ENCODE data around the gene BCAS4.

The BCAS4 gene

DNA sequence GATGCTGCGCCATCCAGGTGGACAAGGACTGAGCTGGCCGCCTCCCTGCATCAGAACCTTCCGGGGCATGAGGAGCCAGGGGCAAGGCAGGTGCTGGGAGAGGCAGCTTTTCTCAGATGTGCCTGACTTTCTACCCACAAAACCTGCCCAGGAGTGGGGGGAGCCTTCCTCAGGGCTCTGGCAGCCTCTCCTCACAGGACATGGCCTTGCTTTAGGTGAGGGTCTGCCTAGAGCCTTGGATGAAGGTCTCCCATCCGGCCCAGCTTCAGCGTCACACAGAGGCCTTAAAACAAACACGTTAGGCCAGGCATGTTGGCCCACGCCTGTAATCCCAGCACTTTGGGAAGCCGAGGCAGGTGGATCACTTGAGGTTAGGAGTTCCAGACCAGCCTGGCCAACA, 7.4 kb downstream of the BCAS4 start:
- peaks cover 45% of the 10 kb centered on the region for H3K4me1 Mint-ChIP-seq (ENCODE audit: low read depth)
- H3K27me3 Mint-ChIP-seq = no peaks in the 10 kb centered on the region
- no peak overlapping the region for H3K4me3 Mint-ChIP-seq
- no peaks in the 10 kb centered on the region for H3K9me3 Mint-ChIP-seq (ENCODE audit: low read depth)
- no peaks in the 10 kb centered on the region for H3K36me3 Mint-ChIP-seq
- peak overlapping the region; percentile 41 for H3K27ac Mint-ChIP-seq

DNA sequence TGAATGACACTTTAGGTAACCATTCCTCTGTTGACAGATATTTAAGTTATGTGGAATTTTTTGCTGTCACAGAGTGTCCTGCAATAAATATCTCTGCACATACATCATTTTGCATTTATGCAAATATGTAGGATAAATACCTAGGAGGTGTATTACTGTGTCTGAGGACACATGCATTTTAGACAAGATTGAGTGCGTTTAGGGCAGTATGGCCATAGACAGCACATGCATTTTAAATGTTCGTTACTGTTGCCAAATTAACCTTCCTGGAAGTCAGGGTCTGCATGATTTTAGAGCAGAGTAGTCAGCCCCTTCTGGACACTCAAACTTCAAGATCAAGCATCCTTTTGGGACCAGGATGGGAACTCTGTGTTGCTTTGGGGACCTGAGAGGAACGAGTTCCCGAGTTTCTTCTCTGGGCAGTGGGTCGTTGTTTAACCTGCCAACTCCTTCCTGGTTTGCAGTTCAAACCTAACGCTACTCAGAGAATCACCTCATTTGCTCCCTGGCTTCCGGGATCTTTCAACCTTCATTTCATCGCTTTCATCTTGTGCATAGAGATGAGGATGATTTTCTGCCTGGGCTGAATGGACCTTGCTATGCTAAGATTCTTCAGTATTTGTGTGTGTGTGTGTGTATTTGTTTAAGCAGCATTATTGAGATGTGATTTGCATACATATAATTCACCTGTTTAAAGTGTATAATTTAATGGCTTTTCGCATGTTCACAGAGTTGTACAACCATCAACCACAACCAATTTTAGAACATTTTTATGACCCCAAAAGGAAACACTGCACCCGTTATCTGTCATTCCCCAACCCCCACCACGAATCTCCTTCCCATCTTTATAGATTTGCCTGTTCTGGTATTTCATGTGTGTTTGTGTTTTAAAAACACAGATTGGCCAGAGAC, 9.8 kb downstream of the BCAS4 start:
- Mint-ChIP-seq H3K4me3 (peak overlapping the region; percentile 73), H3K9me3 (ENCODE audit: low read depth) (no peaks in the 10 kb centered on the region), H3K27me3 (no peaks in the 10 kb centered on the region), H3K27ac (peak overlapping the region; percentile 95), H3K36me3 (no peaks in the 10 kb centered on the region), H3K4me1 (ENCODE audit: low read depth) (peaks cover 51% of the 10 kb centered on the region)

GRCh38 chr20:50805349-50805684, 10.5 kb downstream of the BCAS4 start:
- Mint-ChIP-seq H3K4me1 (ENCODE audit: low read depth) (peaks cover 52% of the 10 kb centered on the region), H3K36me3 (no peaks in the 10 kb centered on the region), H3K4me3 (peak overlapping the region; percentile 73), H3K27me3 (no peaks in the 10 kb centered on the region), H3K9me3 (ENCODE audit: low read depth) (no peaks in the 10 kb centered on the region), H3K27ac (peak overlapping the region; percentile 95)

GRCh38 chr20:50806126-50806768, 11.4 kb downstream of the BCAS4 start:
- H3K27ac Mint-ChIP-seq = peak overlapping the region; percentile 95
- H3K36me3 Mint-ChIP-seq = no peaks in the 10 kb centered on the region
- H3K4me1 Mint-ChIP-seq (ENCODE audit: low read depth) = peaks cover 56% of the 10 kb centered on the region
- H3K4me3 Mint-ChIP-seq = no peak overlapping the region
- no peaks in the 10 kb centered on the region for H3K9me3 Mint-ChIP-seq (ENCODE audit: low read depth)
- no peaks in the 10 kb centered on the region for H3K27me3 Mint-ChIP-seq

- Mint-ChIP-seq H3K36me3 (no peaks in the 10 kb centered on the region), H3K4me1 (ENCODE audit: low read depth) (peaks cover 59% of the 10 kb centered on the region), H3K27me3 (no peaks in the 10 kb centered on the region), H3K9me3 (ENCODE audit: low read depth) (no peaks in the 10 kb centered on the region), H3K4me3 (no peak overlapping the region), H3K27ac (peak overlapping the region; percentile 76)
These were observed 15.2 kb downstream of the BCAS4 start for GRCh38 chr20:50810063-50810462.

DNA sequence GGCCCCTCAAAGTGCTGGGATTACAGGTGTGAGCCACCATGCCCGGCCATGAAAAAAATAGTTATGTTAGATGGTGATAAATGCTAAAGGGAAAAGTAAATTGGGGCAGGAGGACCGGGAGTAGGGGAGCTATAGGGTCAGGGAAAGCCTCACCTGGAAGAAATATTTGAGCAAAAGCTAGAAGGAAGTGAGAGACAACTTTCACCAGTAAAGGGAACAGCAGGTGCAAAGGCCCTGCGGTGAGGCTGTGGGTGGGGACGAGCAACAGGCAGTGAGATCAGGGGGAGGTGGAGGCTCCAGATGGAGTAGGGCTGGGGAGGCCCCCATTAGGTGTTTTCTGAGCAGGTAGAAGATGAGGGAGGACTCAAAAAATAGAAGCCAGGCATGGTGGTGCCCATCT, 16.0 kb downstream of the BCAS4 start:
- peaks cover 59% of the 10 kb centered on the region for H3K4me1 Mint-ChIP-seq (ENCODE audit: low read depth)
- peaks cover 2% of the 10 kb centered on the region for H3K36me3 Mint-ChIP-seq
- H3K27ac Mint-ChIP-seq = no peak overlapping the region
- H3K4me3 Mint-ChIP-seq = peak overlapping the region; percentile 20
- no peaks in the 10 kb centered on the region for H3K27me3 Mint-ChIP-seq
- H3K9me3 Mint-ChIP-seq (ENCODE audit: low read depth) = no peaks in the 10 kb centered on the region

DNA sequence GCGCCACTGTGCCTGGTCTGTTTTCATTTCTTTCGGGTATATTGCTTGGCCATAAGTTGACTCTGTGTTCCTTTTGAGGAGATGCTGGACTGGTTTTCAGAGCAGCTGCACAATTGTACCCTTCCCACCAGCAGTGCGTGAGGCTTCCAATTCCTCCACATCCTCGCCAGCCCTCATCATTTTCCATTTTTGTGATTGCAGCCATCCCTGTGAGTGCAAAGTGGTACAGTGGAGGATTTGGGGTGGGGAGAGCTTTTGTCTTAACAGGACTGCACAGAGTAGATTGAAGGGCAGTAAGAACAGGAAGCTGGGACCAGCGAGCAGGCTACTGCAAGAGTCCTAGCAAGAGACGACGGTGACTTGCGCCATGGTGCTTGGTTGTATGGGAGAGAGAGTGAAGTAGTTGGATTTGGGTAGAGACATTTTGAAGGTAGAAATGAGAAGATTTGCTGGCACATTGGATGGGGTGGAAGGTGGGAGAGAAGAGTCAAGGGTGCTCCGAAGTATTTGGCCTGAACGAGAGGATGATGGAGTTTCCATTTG, 18.3 kb downstream of the BCAS4 start:
- H3K27ac Mint-ChIP-seq = peak overlapping the region; percentile 59
- peaks cover 2% of the 10 kb centered on the region for H3K36me3 Mint-ChIP-seq
- no peak overlapping the region for H3K4me3 Mint-ChIP-seq
- peaks cover 71% of the 10 kb centered on the region for H3K4me1 Mint-ChIP-seq (ENCODE audit: low read depth)
- no peaks in the 10 kb centered on the region for H3K9me3 Mint-ChIP-seq (ENCODE audit: low read depth)
- no peaks in the 10 kb centered on the region for H3K27me3 Mint-ChIP-seq

DNA sequence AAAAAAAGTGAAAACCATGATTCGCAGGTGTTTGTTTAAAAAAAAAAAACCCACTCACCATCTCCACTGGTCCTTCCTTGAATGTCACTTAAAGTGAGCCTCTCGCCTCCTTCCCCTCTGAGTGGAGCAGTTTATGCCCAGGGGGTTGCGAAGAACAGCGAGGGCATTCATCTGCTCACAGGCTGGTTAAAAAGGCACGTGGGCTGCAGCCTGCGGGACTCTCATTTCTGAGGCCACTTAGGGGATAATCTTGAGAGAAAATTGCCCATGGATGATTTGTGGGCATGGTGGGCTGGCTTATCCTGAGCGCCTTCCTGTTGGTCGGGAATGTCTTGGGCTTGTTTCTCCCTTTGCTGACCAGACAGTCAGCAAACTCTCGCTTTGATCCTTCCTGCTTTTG, 18.9 kb downstream of the BCAS4 start:
- H3K4me3 Mint-ChIP-seq = no peak overlapping the region

GRCh38 chr20:50814438-50815161, 19.7 kb downstream of the BCAS4 start:
- peak overlapping the region; percentile 81 for H3K4me3 Mint-ChIP-seq
- peaks cover 4% of the 10 kb centered on the region for H3K36me3 Mint-ChIP-seq
- H3K27me3 Mint-ChIP-seq = no peaks in the 10 kb centered on the region
- peaks cover 72% of the 10 kb centered on the region for H3K4me1 Mint-ChIP-seq (ENCODE audit: low read depth)
- no peaks in the 10 kb centered on the region for H3K9me3 Mint-ChIP-seq (ENCODE audit: low read depth)
- H3K27ac Mint-ChIP-seq = peak overlapping the region; percentile 95

More for the DNA sequence above, 18.9 kb downstream of the BCAS4 start:
- Mint-ChIP-seq H3K27me3 (no peaks in the 10 kb centered on the region), H3K36me3 (peaks cover 4% of the 10 kb centered on the region), H3K4me1 (ENCODE audit: low read depth) (peaks cover 72% of the 10 kb centered on the region), H3K9me3 (ENCODE audit: low read depth) (no peaks in the 10 kb centered on the region), H3K27ac (peak overlapping the region; percentile 95)

- H3K4me3 Mint-ChIP-seq = peak overlapping the region; percentile 81
- no peaks in the 10 kb centered on the region for H3K27me3 Mint-ChIP-seq
- H3K27ac Mint-ChIP-seq = peak overlapping the region; percentile 95
- no peaks in the 10 kb centered on the region for H3K9me3 Mint-ChIP-seq (ENCODE audit: low read depth)
- H3K36me3 Mint-ChIP-seq = peaks cover 4% of the 10 kb centered on the region
- H3K4me1 Mint-ChIP-seq (ENCODE audit: low read depth) = peaks cover 72% of the 10 kb centered on the region
These were observed 20.5 kb downstream of the BCAS4 start for GRCh38 chr20:50815162-50815989.

GRCh38 chr20:50817776-50818172, 22.9 kb downstream of the BCAS4 start:
- no peaks in the 10 kb centered on the region for H3K9me3 Mint-ChIP-seq (ENCODE audit: low read depth)
- H3K27ac Mint-ChIP-seq = peak overlapping the region; percentile 100
- H3K4me3 Mint-ChIP-seq = peak overlapping the region; percentile 83
- peaks cover 4% of the 10 kb centered on the region for H3K36me3 Mint-ChIP-seq
- peaks cover 75% of the 10 kb centered on the region for H3K4me1 Mint-ChIP-seq (ENCODE audit: low read depth)
- H3K27me3 Mint-ChIP-seq = no peaks in the 10 kb centered on the region

DNA sequence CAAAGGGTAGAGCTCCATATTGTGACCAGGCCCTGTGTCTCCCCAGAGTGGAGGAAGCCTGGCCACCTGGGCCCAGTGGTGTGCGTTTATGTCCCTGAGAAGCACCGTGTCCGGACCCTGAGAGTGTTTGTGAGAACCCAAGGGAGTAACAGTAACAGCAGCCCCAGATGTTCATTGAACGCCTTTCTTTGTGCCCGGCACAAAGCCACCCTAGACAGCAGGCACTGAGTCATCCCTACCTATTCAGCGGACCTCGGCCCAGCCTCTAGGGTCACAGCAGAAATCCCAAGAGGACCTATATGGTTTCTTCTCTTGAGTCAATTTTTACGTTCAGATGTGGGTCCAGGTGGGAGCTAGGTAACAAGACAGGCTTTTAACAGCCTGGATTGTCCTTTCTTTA, 24.5 kb downstream of the BCAS4 start:
- H3K27ac Mint-ChIP-seq = peak overlapping the region; percentile 38
- H3K36me3 Mint-ChIP-seq = peaks cover 7% of the 10 kb centered on the region
- no peaks in the 10 kb centered on the region for H3K9me3 Mint-ChIP-seq (ENCODE audit: low read depth)
- peaks cover 68% of the 10 kb centered on the region for H3K4me1 Mint-ChIP-seq (ENCODE audit: low read depth)
- no peak overlapping the region for H3K4me3 Mint-ChIP-seq
- no peaks in the 10 kb centered on the region for H3K27me3 Mint-ChIP-seq

DNA sequence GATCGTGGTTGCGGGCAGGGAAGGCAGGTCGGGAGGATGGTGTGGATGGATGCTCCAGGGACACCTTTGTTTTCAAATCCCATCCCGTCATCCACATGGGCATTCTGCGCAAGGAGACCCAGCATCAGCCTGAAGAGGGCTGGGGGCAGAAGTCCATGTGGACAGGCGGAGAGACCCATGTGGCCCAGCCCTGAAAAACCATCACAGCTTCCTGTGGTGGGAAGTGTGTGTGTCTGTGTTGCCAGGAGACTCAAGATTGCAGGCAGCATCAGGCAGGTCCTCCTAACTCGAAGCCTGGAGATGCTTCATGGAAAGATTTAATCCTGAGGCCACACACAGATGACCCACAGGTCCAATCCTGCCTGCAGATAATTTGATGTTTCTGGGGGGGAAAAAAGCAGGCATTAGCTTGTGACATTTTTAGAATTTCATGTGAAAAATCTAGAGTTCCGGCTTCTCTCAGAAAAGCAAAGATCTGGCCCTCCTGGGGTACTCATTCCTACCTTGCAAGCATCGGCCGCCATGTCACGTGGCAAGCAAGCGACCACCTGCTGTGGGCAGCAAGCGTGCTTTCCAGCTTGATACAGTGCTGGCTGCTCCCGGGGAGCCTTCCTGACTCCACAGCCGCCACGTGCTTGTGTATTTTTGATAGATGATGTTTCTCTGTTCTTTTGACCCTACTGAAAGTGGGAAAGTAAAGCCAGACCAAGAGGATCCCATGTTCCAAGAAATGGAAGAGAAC, 25.8 kb downstream of the BCAS4 start:
- H3K27me3 Mint-ChIP-seq = no peaks in the 10 kb centered on the region
- no peaks in the 10 kb centered on the region for H3K9me3 Mint-ChIP-seq (ENCODE audit: low read depth)
- H3K4me3 Mint-ChIP-seq = no peak overlapping the region
- peak overlapping the region; percentile 38 for H3K27ac Mint-ChIP-seq
- peaks cover 7% of the 10 kb centered on the region for H3K36me3 Mint-ChIP-seq
- peaks cover 54% of the 10 kb centered on the region for H3K4me1 Mint-ChIP-seq (ENCODE audit: low read depth)
